Activated CD4-positive, alpha-beta T cell treated with anti-CD3 and anti-CD28 coated beads, Interleukin-2, amount 10 ng/mL, durations not matched to agents 7 days and 5 days (primary cell): ENCODE results near the gene IRAK1BP1. TPM values are rescaled to one million over a fixed set of nuclear protein-coding genes. Genes with fewer than 3 reads are reported as not detected.
A peak's percentile ranks its signal among the peaks of the same experiment; 100 is the strongest.

Experiments
- CTCF ChIA-PET: fragments of 350-600 bp; sonication (Branson Sonifier 250); formaldehyde crosslinking; loops from one replicate; lab custom pipeline; 2021; ENCODE audit warnings: antibody characterized with exemption; lab: Charles Lee
- POLR2A ChIA-PET: fragments of 350-600 bp; sonication (Branson Sonifier 250); formaldehyde crosslinking; loops from one replicate; lab custom pipeline; 2021; ENCODE audit warnings: antibody characterized with exemption; lab: Charles Lee
- DNase-seq: peaks from one replicate; pipeline ENCODE4 v3.0.0-alpha.2; 2020
- H3K27ac Mint-ChIP-seq: one replicate; pipeline ENCODE4 v1.8.0; 2021; ENCODE audit warnings: mild to moderate bottlenecking, moderate library complexity, mixed read lengths
- H3K27me3 Mint-ChIP-seq: one replicate; pipeline ENCODE4 v1.8.0; 2021; ENCODE audit warnings: mixed read lengths
- H3K36me3 Mint-ChIP-seq: one replicate; pipeline ENCODE4 v1.8.0; 2021; ENCODE audit warnings: low read depth, mixed read lengths
- H3K4me1 Mint-ChIP-seq: one replicate; pipeline ENCODE4 v1.8.0; 2021; ENCODE audit warnings: mixed read lengths
- H3K4me3 Mint-ChIP-seq: one replicate; pipeline ENCODE4 v1.8.0; 2021; ENCODE audit warnings: mild to moderate bottlenecking, moderate library complexity, mixed read lengths
- H3K9me3 Mint-ChIP-seq: one replicate; pipeline ENCODE4 v1.8.0; 2021; ENCODE audit warnings: mixed read lengths
- total RNA-seq, 2 experiments: library from RNA; stranded (reverse); gene quantifications; one replicate each; pipeline ENCODE4 v1.2.3, GENCODE V29; 2021

The IRAK1BP1 gene
- total RNA-seq = 1 to 10 TPM; 2.7 to 2.8 TPM

GRCh38 chr6:78867370-78868040, at the start of gene IRAK1BP1:
Gene IRAK1BP1 (plus strand): TSS chr6:78867551. CDS start chr6:78867577, 26 bp downstream.
- ChIA-PET CTCF (interaction anchor here (1.6 kb wide), 1 partner anchor 13 kb away, joined by 4 read pairs; no protein-coding TSS in a partner anchor), POLR2A (no interaction called here)
- H3K27ac Mint-ChIP-seq = peak within 1 kb of the TSS; percentile 95
- peak; percentile 88 for DNase-seq
- no peaks in the 10 kb centered on the region for H3K9me3 Mint-ChIP-seq
- no peaks in the 10 kb centered on the region for H3K27me3 Mint-ChIP-seq
- peaks cover 26% of the 10 kb centered on the region for H3K4me1 Mint-ChIP-seq
- peaks cover 3% of the 10 kb centered on the region for H3K36me3 Mint-ChIP-seq
- H3K4me3 Mint-ChIP-seq = peak within 1 kb of the TSS; percentile 89

- Mint-ChIP-seq H3K9me3 (peaks cover 2% of the 10 kb centered on the region), H3K27me3 (peaks cover 5% of the 10 kb centered on the region), H3K4me1 (no peaks in the 10 kb centered on the region), H3K27ac (no peak overlapping the region), H3K4me3 (no peak overlapping the region), H3K36me3 (no peaks in the 10 kb centered on the region)
- POLR2A ChIA-PET = no interaction called here
- CTCF ChIA-PET = no interaction called here
- no peak for DNase-seq
Measured at GRCh38 chr6:78824045-78824444, 43.3 kb upstream of the IRAK1BP1 start.

- DNase-seq = no peak
- ChIA-PET POLR2A (no interaction called here), CTCF (no interaction called here)
- no peaks in the 10 kb centered on the region for H3K4me1 Mint-ChIP-seq
- H3K4me3 Mint-ChIP-seq = no peak overlapping the region
- H3K27ac Mint-ChIP-seq = no peak overlapping the region
- no peaks in the 10 kb centered on the region for H3K9me3 Mint-ChIP-seq
- H3K27me3 Mint-ChIP-seq = peaks cover 3% of the 10 kb centered on the region
- H3K36me3 Mint-ChIP-seq = no peaks in the 10 kb centered on the region
Measured at GRCh38 chr6:78829407-78829806, 37.9 kb upstream of the IRAK1BP1 start.

GRCh38 chr6:78830805-78831204, 36.5 kb upstream of the IRAK1BP1 start:
- H3K27ac Mint-ChIP-seq = no peak overlapping the region
- DNase-seq = no peak
- H3K36me3 Mint-ChIP-seq = no peaks in the 10 kb centered on the region
- ChIA-PET CTCF (no interaction called here), POLR2A (no interaction called here)
- no peaks in the 10 kb centered on the region for H3K9me3 Mint-ChIP-seq
- no peak overlapping the region for H3K4me3 Mint-ChIP-seq
- H3K4me1 Mint-ChIP-seq = no peaks in the 10 kb centered on the region
- peaks cover 7% of the 10 kb centered on the region for H3K27me3 Mint-ChIP-seq

- Mint-ChIP-seq H3K27me3 (peaks cover 7% of the 10 kb centered on the region), H3K4me3 (no peak overlapping the region), H3K4me1 (no peaks in the 10 kb centered on the region), H3K36me3 (no peaks in the 10 kb centered on the region), H3K9me3 (no peaks in the 10 kb centered on the region), H3K27ac (no peak overlapping the region)
- ChIA-PET CTCF (no interaction called here), POLR2A (no interaction called here)
- DNase-seq = no peak
Measured at GRCh38 chr6:78831492-78831891, 35.9 kb upstream of the IRAK1BP1 start.

GRCh38 chr6:78832091-78832808, 35.1 kb upstream of the IRAK1BP1 start:
- ChIA-PET CTCF (interaction anchor here (0.6 kb wide), 1 partner anchor 22 kb away, joined by 3 read pairs; no protein-coding TSS in a partner anchor), POLR2A (no interaction called here)
- H3K4me3 Mint-ChIP-seq = no peak overlapping the region
- H3K9me3 Mint-ChIP-seq = no peaks in the 10 kb centered on the region
- no peaks in the 10 kb centered on the region for H3K36me3 Mint-ChIP-seq
- no peak for DNase-seq
- no peaks in the 10 kb centered on the region for H3K4me1 Mint-ChIP-seq
- H3K27me3 Mint-ChIP-seq = peaks cover 11% of the 10 kb centered on the region
- H3K27ac Mint-ChIP-seq = no peak overlapping the region

- CTCF ChIA-PET = no interaction called here
- H3K27ac Mint-ChIP-seq = no peak overlapping the region
- DNase-seq = no peak
Measured at GRCh38 chr6:78835817-78836216, 31.5 kb upstream of the IRAK1BP1 start.

GRCh38 chr6:78836598-78836997, 30.8 kb upstream of the IRAK1BP1 start:
- no peak overlapping the region for H3K4me3 Mint-ChIP-seq

More at GRCh38 chr6:78835817-78836216, 31.5 kb upstream of the IRAK1BP1 start:
- H3K9me3 Mint-ChIP-seq = no peaks in the 10 kb centered on the region
- H3K36me3 Mint-ChIP-seq = no peaks in the 10 kb centered on the region
- H3K4me1 Mint-ChIP-seq = no peaks in the 10 kb centered on the region
- POLR2A ChIA-PET = no interaction called here
- H3K4me3 Mint-ChIP-seq = no peak overlapping the region
- peaks cover 8% of the 10 kb centered on the region for H3K27me3 Mint-ChIP-seq

GRCh38 chr6:78841111-78841510, 26.2 kb upstream of the IRAK1BP1 start:
- no peak for DNase-seq
- Mint-ChIP-seq H3K27me3 (peaks cover 7% of the 10 kb centered on the region), H3K27ac (no peak overlapping the region), H3K4me1 (no peaks in the 10 kb centered on the region), H3K4me3 (no peak overlapping the region), H3K9me3 (no peaks in the 10 kb centered on the region), H3K36me3 (no peaks in the 10 kb centered on the region)
- CTCF ChIA-PET = no interaction called here
- POLR2A ChIA-PET = no interaction called here

More at GRCh38 chr6:78836598-78836997, 30.8 kb upstream of the IRAK1BP1 start:
- POLR2A ChIA-PET = no interaction called here
- Mint-ChIP-seq H3K4me1 (no peaks in the 10 kb centered on the region), H3K36me3 (no peaks in the 10 kb centered on the region), H3K27ac (no peak overlapping the region), H3K27me3 (peaks cover 8% of the 10 kb centered on the region), H3K9me3 (no peaks in the 10 kb centered on the region)
- no peak for DNase-seq
- CTCF ChIA-PET = no interaction called here

- Mint-ChIP-seq H3K9me3 (no peaks in the 10 kb centered on the region), H3K27me3 (peaks cover 4% of the 10 kb centered on the region), H3K4me3 (no peak overlapping the region), H3K27ac (no peak overlapping the region), H3K36me3 (no peaks in the 10 kb centered on the region), H3K4me1 (no peaks in the 10 kb centered on the region)
- CTCF ChIA-PET = no interaction called here
- POLR2A ChIA-PET = no interaction called here
- no peak for DNase-seq
Measured at GRCh38 chr6:78842953-78843352, 24.4 kb upstream of the IRAK1BP1 start.

- H3K27ac Mint-ChIP-seq = no peak overlapping the region
- H3K27me3 Mint-ChIP-seq = peaks cover 4% of the 10 kb centered on the region
- H3K9me3 Mint-ChIP-seq = no peaks in the 10 kb centered on the region
- no peaks in the 10 kb centered on the region for H3K36me3 Mint-ChIP-seq
- POLR2A ChIA-PET = no interaction called here
- H3K4me1 Mint-ChIP-seq = no peaks in the 10 kb centered on the region
- CTCF ChIA-PET = no interaction called here
- no peak for DNase-seq
- no peak overlapping the region for H3K4me3 Mint-ChIP-seq
Measured at GRCh38 chr6:78844899-78845298, 22.5 kb upstream of the IRAK1BP1 start.

GRCh38 chr6:78845567-78845966, 21.8 kb upstream of the IRAK1BP1 start:
- Mint-ChIP-seq H3K4me1 (no peaks in the 10 kb centered on the region), H3K36me3 (no peaks in the 10 kb centered on the region), H3K9me3 (no peaks in the 10 kb centered on the region), H3K27ac (no peak overlapping the region), H3K27me3 (peaks cover 4% of the 10 kb centered on the region), H3K4me3 (no peak overlapping the region)
- ChIA-PET POLR2A (no interaction called here), CTCF (no interaction called here)
- no peak for DNase-seq

GRCh38 chr6:78850621-78851020, 16.7 kb upstream of the IRAK1BP1 start:
- Mint-ChIP-seq H3K4me3 (no peak overlapping the region), H3K27me3 (no peaks in the 10 kb centered on the region), H3K36me3 (no peaks in the 10 kb centered on the region), H3K4me1 (no peaks in the 10 kb centered on the region), H3K27ac (no peak overlapping the region), H3K9me3 (no peaks in the 10 kb centered on the region)
- DNase-seq = no peak
- POLR2A ChIA-PET = no interaction called here
- CTCF ChIA-PET = no interaction called here
